A549 (cell line): Measurements from ENCODE around the gene CELF3. TPM values are rescaled to one million over a fixed set of nuclear protein-coding genes. Genes with fewer than 3 reads are reported as not detected.
A peak's percentile ranks its signal among the peaks of the same experiment; 100 is the strongest.

Experiments
- ATAC-seq, 2 experiments: fragments of 200-7000 bp in 1 of 2; fragments of >200 bp in 1 of 2; cut with Nextera tagmentation in 1 of 2; cut with Tn5 transposase in 1 of 2; 3 replicates each; pipeline versions ENCODE4 v1.8.0 to v1.9.1; 2018 to 2020; ENCODE audit warnings: mild to moderate bottlenecking in 1 of 2, moderate library complexity in 1 of 2
- CTCF ChIA-PET: fragments of 300-600 bp; sonication (Branson Sonifier 250); formaldehyde crosslinking; extraction: SDS; loops from one replicate; lab custom pipeline; 2021; ENCODE audit warnings: antibody characterized with exemption, inconsistent platforms; lab: Yijun Ruan, JAX
- POLR2A ChIA-PET: fragments of 350-600 bp; formaldehyde crosslinking; extraction: SDS; loops from one replicate; lab custom pipeline; 2021; ENCODE audit warnings: antibody characterized with exemption, inconsistent platforms; lab: Yijun Ruan, JAX
- DNase-seq, 2 experiments: peaks; one replicate each; pipeline versions ENCODE4 v3.0.0 to v3.0.0-alpha.2; 2011 to 2016; ENCODE audit warnings: low read depth in 1 of 2, low spot score in 1 of 2
- FAIRE-seq: peaks from 2 replicates; lab custom pipeline; 2011; peaks lifted over from hg19 to GRCh38; lab: Jason Lieb, UNC
- H3K27ac ChIP-seq, 2 experiments: fragments of >200 bp; sonication (Bioruptor Twin); formaldehyde crosslinking; 3 replicates each; pipeline ENCODE4 v1.5.1; 2016 to 2017
- H3K4me1 ChIP-seq: fragments of >200 bp; sonication (Bioruptor Twin); formaldehyde crosslinking; 3 replicates; pipeline ENCODE4 v1.6.1; 2016
- H3K4me2 ChIP-seq: fragments of >200 bp; sonication (Bioruptor Twin); formaldehyde crosslinking; 3 replicates; pipeline ENCODE4 v1.6.1; 2016
- H3K4me3 ChIP-seq: fragments of >200 bp; sonication (Bioruptor Twin); formaldehyde crosslinking; 3 replicates; pipeline ENCODE4 v1.5.1; 2016
- H3K9me3 ChIP-seq: fragments of >200 bp; sonication (Bioruptor Twin); formaldehyde crosslinking; 3 replicates; pipeline ENCODE4 v1.6.1; 2016
- CBX2 ChIP-seq: fragments of 200-600 bp; sonication (generic); IDR thresholded peaks from 2 replicates; pipeline ENCODE4 v1.6.1; 2016; ENCODE audit warnings: low read depth, mild to moderate bottlenecking, borderline replicate concordance
- CHD4 ChIP-seq: fragments of 200-600 bp; sonication (generic); IDR thresholded peaks from 2 replicates; pipeline ENCODE4 v1.6.1; 2016; ENCODE audit warnings: antibody characterized with exemption, mild to moderate bottlenecking, borderline replicate concordance
- EHF ChIP-seq: fragments of 250-450 bp; sonication (Bioruptor Pico); IDR thresholded peaks from 2 replicates; pipeline ENCODE4 v1.5.0; 2020; ENCODE audit warnings: mild to moderate bottlenecking
- EHMT2 ChIP-seq: fragments of 200-600 bp; sonication (generic); IDR thresholded peaks from 2 replicates; pipeline ENCODE4 v1.6.1; 2016; ENCODE audit warnings: antibody characterized with exemption, low read depth, mild to moderate bottlenecking, moderate library complexity
- FOXS1 ChIP-seq: fragments of 250-450 bp; sonication (Bioruptor Pico); IDR thresholded peaks from 2 replicates; pipeline ENCODE4 v1.5.0; 2020; ENCODE audit warnings: mild to moderate bottlenecking, moderate library complexity
- GATA3 ChIP-seq: IDR thresholded peaks from 2 replicates; pipeline ENCODE4 v1.6.1; 2012; ENCODE audit warnings: borderline replicate concordance
- HDAC2 ChIP-seq: fragments of 200-600 bp; sonication (generic); IDR thresholded peaks from 2 replicates; pipeline ENCODE4 v1.6.1; 2016
- HOXB13 ChIP-seq: fragments of 250-450 bp; sonication (Bioruptor Pico); IDR thresholded peaks from 2 replicates; pipeline ENCODE4 v1.5.0; 2020; ENCODE audit warnings: low read depth, mild to moderate bottlenecking, moderate library complexity
- MAFK ChIP-seq: fragments of 450-650 bp; IDR thresholded peaks from 2 replicates; pipeline ENCODE4 v1.6.1; 2014; ENCODE audit not compliant: partially characterized antibody
- MAZ ChIP-seq: fragments of 150-350 bp; IDR thresholded peaks from 2 replicates; pipeline ENCODE4 v1.6.1; 2014; ENCODE audit warnings: antibody characterized with exemption, low read depth, low read length, borderline replicate concordance
- NPAS2 ChIP-seq: fragments of 250-450 bp; sonication (Bioruptor Pico); IDR thresholded peaks from 2 replicates; pipeline ENCODE4 v1.8.0; 2022; ENCODE audit warnings: mild to moderate bottlenecking, moderate library complexity, borderline replicate concordance
- NR3C1 ChIP-seq: fragments of >200 bp; sonication (Bioruptor Twin); formaldehyde crosslinking; IDR thresholded peaks from 3 replicates; pipeline ENCODE4 v1.6.1; 2017
- RAD21 ChIP-seq, 2 experiments: fragments of >200 bp in 1 of 2; sonication (Bioruptor Twin) in 1 of 2; formaldehyde crosslinking in 1 of 2; IDR thresholded peaks in 1 of 2; conservative IDR thresholded peaks in 1 of 2; 2 replicates in 1 of 2; 3 replicates in 1 of 2; pipeline ENCODE4 v1.6.1; 2012 to 2018; ENCODE audit warnings: inconsistent platforms in 1 of 2
- RFX5 ChIP-seq: fragments of 450-650 bp; IDR thresholded peaks from 2 replicates; pipeline ENCODE4 v1.7.1; 2014; ENCODE audit warnings: antibody characterized with exemption, mild to moderate bottlenecking, moderate library complexity
- ZFP36 ChIP-seq: fragments of 450-650 bp; IDR thresholded peaks from 2 replicates; pipeline ENCODE4 v1.6.1; 2014; ENCODE audit warnings: borderline replicate concordance; ENCODE audit not compliant: partially characterized antibody
- ZNF302 ChIP-seq: fragments of 250-450 bp; sonication (Bioruptor Pico); IDR thresholded peaks from 2 replicates; pipeline ENCODE4 v1.9.0; 2021; ENCODE audit warnings: inconsistent platforms, mild to moderate bottlenecking, moderate library complexity
- ZSCAN20 ChIP-seq: fragments of 250-450 bp; sonication (Bioruptor Pico); IDR thresholded peaks from 2 replicates; pipeline ENCODE4 v1.8.0; 2022; ENCODE audit warnings: mild to moderate bottlenecking, moderate library complexity
- WGBS: methylation state at CpG from one replicate; pipeline ENCODE4 v1.1.6; 2017; ENCODE audit errors: missing lambda C conversion rate; 5-methylcytosine and 5-hydroxymethylcytosine counted together
- polyA plus RNA-seq, 4 experiments: library from polyadenylated mRNA; depleted of rRNA in 3 of 4; stranded (reverse); fragments of >200 nt; fragmentation: RNase III in 1 of 4; extraction: RNeasy Plus Mini Kit Qiagen cat#74134 plus additional on column Dnase treatment in 1 of 4; gene quantifications; 2 replicates in 3 of 4; 3 replicates in 1 of 4; pipeline ENCODE4 v1.2.3, GENCODE V29; 2011 to 2017
- TF ChIP-seq, protein P1 (sequence below): IDR thresholded peaks from 2 replicates; pipeline ENCODE4 v1.6.1; 2012
- TF ChIP-seq, protein P2 (sequence below): fragments of >200 bp; sonication (Bioruptor Twin); formaldehyde crosslinking; IDR thresholded peaks from 3 replicates; pipeline ENCODE4 v1.5.1; 2016
- TF ChIP-seq, protein P3 (sequence below): fragments of 150-350 bp; IDR thresholded peaks from 2 replicates; pipeline ENCODE4 v1.6.1; 2014; ENCODE audit warnings: low read depth, mild to moderate bottlenecking, low read length

CELF3 gene
- polyA plus RNA-seq, 2 of the 4 experiments (the other 2 are of a cell fraction), result not detected

DNA sequence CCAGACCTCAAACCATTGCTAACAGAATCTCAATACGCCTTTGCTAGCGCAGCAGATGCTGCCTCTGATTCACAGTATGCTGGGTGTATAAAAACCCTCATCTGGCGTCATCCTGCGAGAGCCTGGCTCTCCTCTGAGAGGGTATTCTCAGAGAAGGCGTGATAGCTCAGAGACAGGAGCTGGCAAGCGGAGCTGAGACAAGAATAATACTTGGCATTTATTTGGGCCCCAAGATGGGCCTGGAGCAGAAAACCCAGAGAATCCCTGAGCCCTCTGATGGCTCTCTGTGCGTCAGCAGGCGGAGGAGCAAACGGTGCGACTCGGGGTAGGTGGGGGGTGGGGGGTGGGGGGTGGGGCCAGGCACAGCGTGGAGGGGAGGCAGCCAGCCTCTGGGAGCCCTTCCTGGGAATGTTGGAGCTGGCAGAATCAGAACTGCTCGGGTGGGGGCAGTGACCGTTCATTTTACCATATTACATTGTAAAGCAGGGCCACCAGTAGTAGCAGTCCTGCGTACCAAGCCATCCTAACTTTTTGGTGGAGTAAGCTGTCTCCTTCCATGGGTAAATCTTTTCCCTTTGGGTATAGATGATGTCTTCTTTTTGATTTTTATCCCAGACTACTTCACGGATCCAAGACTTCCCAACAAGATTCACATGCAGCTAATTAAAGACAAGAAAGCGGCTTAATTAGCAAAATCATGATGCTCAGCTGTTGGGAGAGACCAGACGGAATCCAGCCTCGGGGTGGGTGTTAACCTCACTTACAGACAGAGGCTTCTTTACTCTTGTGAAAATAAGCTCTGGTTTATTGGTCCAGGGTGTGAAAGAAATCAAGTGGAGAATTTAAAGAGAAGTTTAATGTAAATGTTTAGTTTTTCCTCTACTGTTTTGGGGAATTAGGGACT lies 11.8 kb upstream of the CELF3 start:
- Histone ChIP-seq H3K4me2 (no peak overlapping the region), H3K4me3 (no peak overlapping the region), H3K9me3 (no peaks in the 10 kb centered on the region), H3K27ac (no peak overlapping the region)
- DNase-seq (no peak), ATAC-seq (peak in 1 of 2 experiments; percentile 51; a peak in 2 of 6 replicates)
- TF ChIP-seq HOXB13 (CRISPR knock-in tag) (no peak), EHF (CRISPR knock-in tag) (no peak), ZFP36 (no peak), NPAS2 (CRISPR knock-in tag) (no peak), FOXS1 (CRISPR knock-in tag) (no peak), ZSCAN20 (CRISPR knock-in tag) (no peak), GATA3 (no peak), RAD21 (conservative IDR thresholded peaks at IDR 0.05 in 1 of 2, IDR thresholded peaks at IDR 0.05 in 1 of 2) (no peak), MAFK (no peak), RFX5 (no peak), EHMT2 (no peak)
- TF ChIP-seq, protein P1, sequence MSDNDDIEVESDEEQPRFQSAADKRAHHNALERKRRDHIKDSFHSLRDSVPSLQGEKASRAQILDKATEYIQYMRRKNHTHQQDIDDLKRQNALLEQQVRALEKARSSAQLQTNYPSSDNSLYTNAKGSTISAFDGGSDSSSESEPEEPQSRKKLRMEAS, result no peak
- TF ChIP-seq, protein P2, sequence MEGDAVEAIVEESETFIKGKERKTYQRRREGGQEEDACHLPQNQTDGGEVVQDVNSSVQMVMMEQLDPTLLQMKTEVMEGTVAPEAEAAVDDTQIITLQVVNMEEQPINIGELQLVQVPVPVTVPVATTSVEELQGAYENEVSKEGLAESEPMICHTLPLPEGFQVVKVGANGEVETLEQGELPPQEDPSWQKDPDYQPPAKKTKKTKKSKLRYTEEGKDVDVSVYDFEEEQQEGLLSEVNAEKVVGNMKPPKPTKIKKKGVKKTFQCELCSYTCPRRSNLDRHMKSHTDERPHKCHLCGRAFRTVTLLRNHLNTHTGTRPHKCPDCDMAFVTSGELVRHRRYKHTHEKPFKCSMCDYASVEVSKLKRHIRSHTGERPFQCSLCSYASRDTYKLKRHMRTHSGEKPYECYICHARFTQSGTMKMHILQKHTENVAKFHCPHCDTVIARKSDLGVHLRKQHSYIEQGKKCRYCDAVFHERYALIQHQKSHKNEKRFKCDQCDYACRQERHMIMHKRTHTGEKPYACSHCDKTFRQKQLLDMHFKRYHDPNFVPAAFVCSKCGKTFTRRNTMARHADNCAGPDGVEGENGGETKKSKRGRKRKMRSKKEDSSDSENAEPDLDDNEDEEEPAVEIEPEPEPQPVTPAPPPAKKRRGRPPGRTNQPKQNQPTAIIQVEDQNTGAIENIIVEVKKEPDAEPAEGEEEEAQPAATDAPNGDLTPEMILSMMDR, result no peak
- TF ChIP-seq, protein P3, sequence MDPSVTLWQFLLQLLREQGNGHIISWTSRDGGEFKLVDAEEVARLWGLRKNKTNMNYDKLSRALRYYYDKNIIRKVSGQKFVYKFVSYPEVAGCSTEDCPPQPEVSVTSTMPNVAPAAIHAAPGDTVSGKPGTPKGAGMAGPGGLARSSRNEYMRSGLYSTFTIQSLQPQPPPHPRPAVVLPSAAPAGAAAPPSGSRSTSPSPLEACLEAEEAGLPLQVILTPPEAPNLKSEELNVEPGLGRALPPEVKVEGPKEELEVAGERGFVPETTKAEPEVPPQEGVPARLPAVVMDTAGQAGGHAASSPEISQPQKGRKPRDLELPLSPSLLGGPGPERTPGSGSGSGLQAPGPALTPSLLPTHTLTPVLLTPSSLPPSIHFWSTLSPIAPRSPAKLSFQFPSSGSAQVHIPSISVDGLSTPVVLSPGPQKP, result no peak
- TF ChIP-seq, all 56 proteins: peak for 0
- CTCF ChIA-PET, result interaction anchor here (0.9 to 2.5 kb wide), 9 partner anchors 11 to 427 kb away, joined by 3 to 10 read pairs (median 5); no protein-coding TSS in a partner anchor
- FAIRE-seq, result no peak
- POLR2A ChIA-PET, result no interaction called here
- no peaks in the 10 kb centered on the region for H3K4me1 ChIP-seq
- WGBS, result 74% methylated on average over 15 of the region's 19 CpGs

DNA sequence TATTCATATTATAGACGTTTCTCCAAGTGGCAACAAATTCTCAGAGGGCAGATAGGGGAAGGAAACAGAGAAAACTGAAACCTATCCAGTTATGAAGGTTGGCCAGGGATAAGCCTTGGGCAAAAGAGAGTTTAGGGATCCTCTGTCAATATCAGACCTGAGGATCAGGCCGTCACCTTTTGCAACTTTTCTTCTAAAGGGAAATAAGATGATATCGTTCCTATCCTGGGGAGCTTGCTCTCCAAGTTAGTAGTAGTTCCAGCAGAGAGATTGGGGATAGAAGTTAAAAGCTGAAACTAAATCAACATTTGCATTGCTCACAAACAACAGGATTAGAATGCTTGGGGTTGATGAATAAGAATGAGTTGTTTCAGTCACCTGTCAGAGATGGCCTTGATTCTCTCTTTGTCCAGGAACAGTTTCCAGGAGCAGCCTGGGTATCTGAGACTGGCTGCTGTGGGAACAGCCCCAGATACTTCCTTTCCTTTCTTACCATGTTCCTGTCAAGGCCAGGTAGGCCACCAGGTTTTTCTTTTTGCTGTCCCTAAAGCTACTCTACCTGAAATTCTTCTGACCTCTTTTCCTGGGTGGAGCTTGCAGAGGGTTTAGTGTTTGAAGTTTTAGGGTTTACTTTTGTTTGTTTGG lies 7.2 kb upstream of the CELF3 start:
- no peak overlapping the region for H3K4me3 ChIP-seq
- H3K4me2 ChIP-seq, result no peak overlapping the region
- ChIA-PET CTCF (interaction anchor here (0.9 to 6.2 kb wide), 2 partner anchors 11 to 13 kb away, joined by 3 to 42 read pairs; no protein-coding TSS in a partner anchor), POLR2A (interaction anchor here (0.5 kb wide), 1 partner anchor 132 kb away, joined by 3 read pairs; no protein-coding TSS in a partner anchor)
- DNase-seq, result no peak
- H3K27ac ChIP-seq, result no peak overlapping the region
- TF ChIP-seq NR3C1 (no peak), FOXS1 (CRISPR knock-in tag) (no peak), ZNF302 (no peak), CBX2 (no peak), CHD4 (no peak), HDAC2 (no peak), MAZ (no peak)
- ATAC-seq, result no peak
- FAIRE-seq, result no peak
- H3K4me1 ChIP-seq, result peaks cover 6% of the 10 kb centered on the region; the same call in 1 of the 3 replicates
- 45% methylated on average over 3 of the region's 3 CpGs for WGBS
- no peaks in the 10 kb centered on the region for H3K9me3 ChIP-seq
